B cell (primary cell): ENCODE data around the gene GPHB5. TPM values are rescaled to one million over a fixed set of nuclear protein-coding genes. Genes with fewer than 3 reads are reported as not detected.

ENCODE experiments used
- ATAC-seq: fragments of 200-7000 bp; cut with Tn5 transposase; one replicate; pipeline ENCODE4 v1.10.0; 2021; ENCODE audit warnings: low read depth, mild to moderate bottlenecking, moderate number of reproducible peaks, moderate library complexity
- CTCF ChIA-PET: fragments of 350-600 bp; sonication (Branson Sonifier 250); formaldehyde crosslinking; loops from one replicate; lab custom pipeline; 2021; ENCODE audit warnings: antibody characterized with exemption, inconsistent platforms; lab: Charles Lee
- POLR2A ChIA-PET: fragments of 350-600 bp; sonication (Branson Sonifier 250); formaldehyde crosslinking; loops from one replicate; lab custom pipeline; 2021; ENCODE audit warnings: antibody characterized with exemption; lab: Charles Lee
- DNase-seq: peaks from one replicate; pipeline ENCODE4 v3.0.0; 2013
- H2AFZ ChIP-seq: 2 replicates; pipeline ENCODE4 v1.6.1; 2012; ENCODE audit warnings: mild to moderate bottlenecking, low read depth, low read length; ENCODE audit not compliant: insufficient read depth, poor library complexity, severe bottlenecking
- H3K27ac ChIP-seq, 2 donors: 1 replicate in 1 of 2; 2 replicates in 1 of 2; pipeline ENCODE4 v1.5.1; 2012 to 2013; ENCODE audit warnings: low read length in 2 of 2, mild to moderate bottlenecking in 2 of 2, moderate library complexity in 1 of 2
- H3K27me3 ChIP-seq, 4 experiments: fragments of 200-600 bp in 1 of 4; sonication (generic) in 1 of 4; replicated peaks in 1 of 4; 1 replicate in 2 of 4; 2 replicates in 2 of 4; pipeline versions ENCODE4 v1.6.1 to v1.7.0; 2013 to 2016; ENCODE audit warnings: low read length in 3 of 4, mild to moderate bottlenecking in 2 of 4, mixed read lengths in 1 of 4, moderate library complexity in 1 of 4; ENCODE audit not compliant: insufficient read depth in 4 of 4, control insufficient read depth in 3 of 4; ENCODE audit errors: control extremely low read depth in 1 of 4
- H3K36me3 ChIP-seq, 2 experiments: replicated peaks in 1 of 2; 1 replicate in 1 of 2; 2 replicates in 1 of 2; pipeline versions ENCODE4 v1.6.1 to v1.7.1; 2013; ENCODE audit warnings: low read length in 1 of 2; ENCODE audit not compliant: insufficient read depth in 2 of 2, control insufficient read depth in 1 of 2; ENCODE audit errors: control extremely low read depth in 1 of 2, extremely low read depth in 1 of 2
- H3K4me1 ChIP-seq, 2 donors: fragments of 200-600 bp in 1 of 2; sonication (generic) in 1 of 2; 1 replicate in 1 of 2; 2 replicates in 1 of 2; pipeline versions ENCODE4 v1.5.1 to v1.6.1; 2013 to 2017; ENCODE audit warnings: low read length in 2 of 2; ENCODE audit not compliant: control insufficient read depth in 2 of 2, insufficient read depth in 2 of 2
- H3K4me2 ChIP-seq: replicated peaks from 2 replicates; pipeline ENCODE3; 2012; ENCODE audit warnings: mild to moderate bottlenecking, low read depth, low read length; ENCODE audit not compliant: poor library complexity, severe bottlenecking
- H3K4me3 ChIP-seq, 5 experiments: fragments of 200-600 bp in 1 of 5; sonication (generic) in 1 of 5; 1 replicate in 3 of 5; 2 replicates in 2 of 5; pipeline versions ENCODE4 v1.5.1 to v1.7.0; 2011 to 2016; ENCODE audit warnings: low read length in 4 of 5, mild to moderate bottlenecking in 4 of 5, low read depth in 2 of 5, control low read depth in 1 of 5, moderate library complexity in 1 of 5; ENCODE audit not compliant: insufficient read depth in 1 of 5; ENCODE audit errors: control extremely low read depth in 1 of 5, extremely low read depth in 1 of 5
- H3K79me2 ChIP-seq: fragments of 200-600 bp; sonication (generic); one replicate; pipeline ENCODE4 v1.6.0; 2016; ENCODE audit warnings: low read length; ENCODE audit not compliant: control insufficient read depth, insufficient read depth
- H3K9ac ChIP-seq: fragments of 200-600 bp; sonication (generic); 2 replicates; pipeline ENCODE4 v1.6.1; 2017; ENCODE audit warnings: mild to moderate bottlenecking, low read length, moderate library complexity
- H3K9me3 ChIP-seq, 3 donors: one replicate each; pipeline versions ENCODE4 v1.6.1 to v1.7.1; 2013; ENCODE audit warnings: low read length in 2 of 3; ENCODE audit not compliant: control insufficient read depth in 2 of 3, insufficient read depth in 1 of 3; ENCODE audit errors: control extremely low read depth in 1 of 3
- H4K20me1 ChIP-seq: 2 replicates; pipeline ENCODE4 v1.6.0; 2012; ENCODE audit warnings: mild to moderate bottlenecking, low read length; ENCODE audit not compliant: insufficient read depth, control insufficient read depth, poor library complexity, severe bottlenecking
- H3K27ac Mint-ChIP-seq: one replicate; pipeline ENCODE4 v1.8.0; 2021; ENCODE audit warnings: mixed read lengths
- H3K27me3 Mint-ChIP-seq: one replicate; pipeline ENCODE4 v1.8.0; 2021; ENCODE audit warnings: mixed read lengths
- H3K4me1 Mint-ChIP-seq: one replicate; pipeline ENCODE4 v1.8.0; 2021; ENCODE audit warnings: mixed read lengths
- H3K4me3 Mint-ChIP-seq: one replicate; pipeline ENCODE4 v1.8.0; 2021; ENCODE audit warnings: mixed read lengths
- H3K9me3 Mint-ChIP-seq: one replicate; pipeline ENCODE4 v1.8.0; 2022; ENCODE audit warnings: mixed read lengths; ENCODE audit not compliant: insufficient read depth
- CTCF ChIP-seq: fragments of 200-600 bp; IDR thresholded peaks from one replicate; pipeline ENCODE4 v1.8.0; 2022; ENCODE audit warnings: antibody characterized with exemption, mild to moderate bottlenecking
- EZH2 ChIP-seq: IDR thresholded peaks from 2 replicates; pipeline ENCODE4 v1.6.1; 2012; ENCODE audit warnings: borderline replicate concordance, low read depth, mild to moderate bottlenecking, moderate library complexity, low read length; ENCODE audit not compliant: insufficient read depth, poor library complexity, severe bottlenecking
- WGBS: methylation state at CpG from one replicate; pipeline ENCODE4 v1.1.5; 2013; ENCODE audit warnings: missing lambda C conversion rate; ENCODE audit not compliant: insufficient coverage; 5-methylcytosine and 5-hydroxymethylcytosine counted together
- intact Hi-C: fragments of 100-400 bp; cut with micrococcal nuclease; formaldehyde crosslinking; loops from one replicate; pipeline ENCODE4 v1.10.0; 2022
- polyA plus RNA-seq: library from polyadenylated mRNA; depleted of rRNA; stranded (reverse); fragments of >200 nt; gene quantifications from 2 replicates; pipeline ENCODE4 v1.2.3, GENCODE V29; 2012
- total RNA-seq, 2 donors: library from RNA; stranded (reverse); fragments of 120-200 nt in 1 of 2; gene quantifications; 1 replicate in 1 of 2; 2 replicates in 1 of 2; pipeline versions ENCODE4 v1.2.3 to v1.2.4, GENCODE V29; 2013 to 2022

The GPHB5 gene
- total and polyA plus RNA-seq, 2 donors (not counting 1 experiment from before 2014, with no cell fraction given): not detected

GRCh38 chr14:63299351-63300110 lies 19.2 kb downstream of the GPHB5 start:
- no peak overlapping the region for H3K9ac ChIP-seq
- Mint-ChIP-seq H3K27ac (no peak overlapping the region), H3K27me3 (peaks cover 6% of the 10 kb centered on the region), H3K4me1 (peaks cover 3% of the 10 kb centered on the region), H3K4me3 (no peak overlapping the region), H3K9me3 (no peaks in the 10 kb centered on the region)
- ATAC-seq (no peak), DNase-seq (no peak)
- no peaks in the 10 kb centered on the region for H4K20me1 ChIP-seq
- no peak overlapping the region for H2AFZ ChIP-seq
- 58% methylated on average over 4 of the region's 6 CpGs for WGBS
- no peak overlapping the region for H3K4me3 ChIP-seq
- H3K27me3 ChIP-seq: peaks cover 0 to 8% (median 0%) of the 10 kb centered on the region in 4 experiments
- H3K27ac ChIP-seq: no peak overlapping the region
- POLR2A ChIA-PET: no interaction called here
- CTCF ChIA-PET: interaction anchor here (1.4 kb wide), 1 partner anchor 9 kb away, joined by 7 read pairs; no protein-coding TSS in a partner anchor
- intact Hi-C loops: no loop called here
- no peaks in the 10 kb centered on the region for H3K4me1 ChIP-seq
- H3K79me2 ChIP-seq: no peaks in the 10 kb centered on the region
- TF ChIP-seq CTCF (no peak), EZH2 (no peak)
- no peak overlapping the region for H3K4me2 ChIP-seq
- H3K9me3 ChIP-seq: no peaks in the 10 kb centered on the region
- H3K36me3 ChIP-seq: no peaks in the 10 kb centered on the region

- Mint-ChIP-seq H3K9me3 (no peaks in the 10 kb centered on the region), H3K4me1 (peaks cover 3% of the 10 kb centered on the region), H3K27me3 (peaks cover 12% of the 10 kb centered on the region), H3K27ac (no peak overlapping the region), H3K4me3 (no peak overlapping the region)
- CTCF ChIA-PET: no interaction called here
- H3K27ac ChIP-seq: no peak overlapping the region
- H3K27me3 ChIP-seq: peaks cover 0 to 8% (median 0%) of the 10 kb centered on the region in 4 experiments
- ATAC-seq: no peak
- no peak overlapping the region for H3K4me2 ChIP-seq
- H2AFZ ChIP-seq: no peak overlapping the region
- H3K9ac ChIP-seq: no peak overlapping the region
- no peaks in the 10 kb centered on the region for H3K79me2 ChIP-seq
- H3K4me3 ChIP-seq: no peak overlapping the region
- H4K20me1 ChIP-seq: no peaks in the 10 kb centered on the region
- H3K4me1 ChIP-seq: no peaks in the 10 kb centered on the region
- intact Hi-C loops: no loop called here
- no peaks in the 10 kb centered on the region for H3K36me3 ChIP-seq
- WGBS: 100% methylated on average over 1 of the region's 4 CpGs
- POLR2A ChIA-PET: no interaction called here
- DNase-seq: no peak
- no peaks in the 10 kb centered on the region for H3K9me3 ChIP-seq
- no peak for TF ChIP-seq EZH2
- no peak for TF ChIP-seq CTCF
Observed at GRCh38 chr14:63297372-63298063, 21.2 kb downstream of the GPHB5 start.
